ENCODE results near the gene PAIP1. TPM values are rescaled to one million over a fixed set of nuclear protein-coding genes. Genes with fewer than 3 reads are reported as not detected.

PAIP1 gene
- 35.1 and 38.3 TPM in 2 replicates for total RNA-seq

GRCh38 chr5:43556857-43557542 is at the start of gene PAIP1:
PAIP1 (minus strand) TSS chr5:43557077; CDS start chr5:43556846, 231 bp downstream.
- Mint-ChIP-seq H3K27me3 (no peaks in the 10 kb centered on the region), H3K27ac (peak within 1 kb of the TSS; percentile 94), H3K4me3 (peak within 1 kb of the TSS; percentile 89), H3K9me3 (no peaks in the 10 kb centered on the region), H3K36me3 (ENCODE audit: low read depth) (peaks cover 8% of the 10 kb centered on the region), H3K4me1 (peaks cover 21% of the 10 kb centered on the region)
- ATAC-seq (ENCODE audit: low read depth) (peak; percentile 93), DNase-seq (peak; percentile 90)
- intact Hi-C loops (cut with micrococcal nuclease) = loop anchor here (1.0 to 5.0 kb wide), 11 partner anchors 42 to 1653 kb away; partner anchors contain the start of genes C5orf34, FBXO4, HMGCS1 and NIM1K
- TF ChIP-seq, protein P1, sequence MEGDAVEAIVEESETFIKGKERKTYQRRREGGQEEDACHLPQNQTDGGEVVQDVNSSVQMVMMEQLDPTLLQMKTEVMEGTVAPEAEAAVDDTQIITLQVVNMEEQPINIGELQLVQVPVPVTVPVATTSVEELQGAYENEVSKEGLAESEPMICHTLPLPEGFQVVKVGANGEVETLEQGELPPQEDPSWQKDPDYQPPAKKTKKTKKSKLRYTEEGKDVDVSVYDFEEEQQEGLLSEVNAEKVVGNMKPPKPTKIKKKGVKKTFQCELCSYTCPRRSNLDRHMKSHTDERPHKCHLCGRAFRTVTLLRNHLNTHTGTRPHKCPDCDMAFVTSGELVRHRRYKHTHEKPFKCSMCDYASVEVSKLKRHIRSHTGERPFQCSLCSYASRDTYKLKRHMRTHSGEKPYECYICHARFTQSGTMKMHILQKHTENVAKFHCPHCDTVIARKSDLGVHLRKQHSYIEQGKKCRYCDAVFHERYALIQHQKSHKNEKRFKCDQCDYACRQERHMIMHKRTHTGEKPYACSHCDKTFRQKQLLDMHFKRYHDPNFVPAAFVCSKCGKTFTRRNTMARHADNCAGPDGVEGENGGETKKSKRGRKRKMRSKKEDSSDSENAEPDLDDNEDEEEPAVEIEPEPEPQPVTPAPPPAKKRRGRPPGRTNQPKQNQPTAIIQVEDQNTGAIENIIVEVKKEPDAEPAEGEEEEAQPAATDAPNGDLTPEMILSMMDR (IDR thresholded peaks at IDR 0.05) = peak; percentile 41
- ChIA-PET CTCF (interaction anchor here (0.7 to 3.3 kb wide), 2 partner anchors 46 to 73 kb away, joined by 3 to 19 read pairs; partner anchors contain the start of genes NNT and TMEM267), POLR2A (interaction anchor here (0.6 to 4.4 kb wide), 7 partner anchors 42 to 608 kb away, joined by 3 to 59 read pairs (median 9); partner anchors contain the start of genes C5orf34, NNT, TMEM267 and ZNF131)

GRCh38 chr5:43606351-43606750 is 49.5 kb upstream of the PAIP1 start:
- no peak for ATAC-seq (ENCODE audit: low read depth)
- H3K9me3 Mint-ChIP-seq = no peaks in the 10 kb centered on the region
- H3K27me3 Mint-ChIP-seq = no peaks in the 10 kb centered on the region
- H3K4me3 Mint-ChIP-seq = no peak overlapping the region
- no peak for DNase-seq
- H3K27ac Mint-ChIP-seq = no peak overlapping the region
- TF ChIP-seq, protein P1 (IDR thresholded peaks at IDR 0.05) = no peak
- intact Hi-C loops (cut with micrococcal nuclease) = no loop called here
- ChIA-PET POLR2A (interaction anchor here (0.6 to 1.6 kb wide), 2 partner anchors 86 to 122 kb away, joined by 3 to 10 read pairs; no protein-coding TSS in a partner anchor), CTCF (no interaction called here)
- H3K4me1 Mint-ChIP-seq = peaks cover 40% of the 10 kb centered on the region
- peaks cover 53% of the 10 kb centered on the region for H3K36me3 Mint-ChIP-seq (ENCODE audit: low read depth)

DNA sequence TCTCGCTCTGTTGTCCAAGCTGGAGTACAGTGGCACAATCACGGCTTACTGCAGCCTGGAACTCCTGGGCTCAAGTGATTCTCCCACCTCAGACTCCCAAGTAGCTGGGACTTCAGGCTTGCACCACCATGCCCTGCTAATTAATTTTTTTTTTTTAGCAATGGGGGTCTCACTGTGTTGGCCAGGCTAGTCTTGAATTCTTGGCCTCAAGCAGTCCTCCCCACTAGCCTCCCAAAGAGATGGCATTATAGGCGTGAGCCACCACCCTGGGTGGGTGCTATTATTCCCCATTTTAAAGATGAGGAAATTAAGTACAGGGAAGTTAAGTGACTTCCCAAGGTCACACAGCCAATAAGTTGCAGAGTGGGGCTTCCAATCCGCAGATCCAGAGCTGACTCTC is 47.8 kb upstream of the PAIP1 start:
- ChIA-PET POLR2A (interaction anchor here (2.5 to 3.6 kb wide), 2 partner anchors 48 to 612 kb away, joined by 10 to 29 read pairs; partner anchors contain the start of gene PAIP1), CTCF (interaction anchor here (3.3 kb wide), 1 partner anchor 26 kb away, joined by 11 read pairs; no protein-coding TSS in a partner anchor)
- TF ChIP-seq, protein P1 (IDR thresholded peaks at IDR 0.05) = no peak
- H3K27me3 Mint-ChIP-seq = no peaks in the 10 kb centered on the region
- H3K4me3 Mint-ChIP-seq = no peak overlapping the region
- H3K36me3 Mint-ChIP-seq (ENCODE audit: low read depth) = peaks cover 41% of the 10 kb centered on the region
- intact Hi-C loops (cut with micrococcal nuclease) = loop anchor here (5.0 kb wide), 3 partner anchors 207 to 612 kb away; no protein-coding TSS in a partner anchor
- H3K4me1 Mint-ChIP-seq = peaks cover 44% of the 10 kb centered on the region
- H3K27ac Mint-ChIP-seq = peak overlapping the region; percentile 93
- H3K9me3 Mint-ChIP-seq = no peaks in the 10 kb centered on the region
- ATAC-seq (ENCODE audit: low read depth) = no peak
- no peak for DNase-seq

DNA sequence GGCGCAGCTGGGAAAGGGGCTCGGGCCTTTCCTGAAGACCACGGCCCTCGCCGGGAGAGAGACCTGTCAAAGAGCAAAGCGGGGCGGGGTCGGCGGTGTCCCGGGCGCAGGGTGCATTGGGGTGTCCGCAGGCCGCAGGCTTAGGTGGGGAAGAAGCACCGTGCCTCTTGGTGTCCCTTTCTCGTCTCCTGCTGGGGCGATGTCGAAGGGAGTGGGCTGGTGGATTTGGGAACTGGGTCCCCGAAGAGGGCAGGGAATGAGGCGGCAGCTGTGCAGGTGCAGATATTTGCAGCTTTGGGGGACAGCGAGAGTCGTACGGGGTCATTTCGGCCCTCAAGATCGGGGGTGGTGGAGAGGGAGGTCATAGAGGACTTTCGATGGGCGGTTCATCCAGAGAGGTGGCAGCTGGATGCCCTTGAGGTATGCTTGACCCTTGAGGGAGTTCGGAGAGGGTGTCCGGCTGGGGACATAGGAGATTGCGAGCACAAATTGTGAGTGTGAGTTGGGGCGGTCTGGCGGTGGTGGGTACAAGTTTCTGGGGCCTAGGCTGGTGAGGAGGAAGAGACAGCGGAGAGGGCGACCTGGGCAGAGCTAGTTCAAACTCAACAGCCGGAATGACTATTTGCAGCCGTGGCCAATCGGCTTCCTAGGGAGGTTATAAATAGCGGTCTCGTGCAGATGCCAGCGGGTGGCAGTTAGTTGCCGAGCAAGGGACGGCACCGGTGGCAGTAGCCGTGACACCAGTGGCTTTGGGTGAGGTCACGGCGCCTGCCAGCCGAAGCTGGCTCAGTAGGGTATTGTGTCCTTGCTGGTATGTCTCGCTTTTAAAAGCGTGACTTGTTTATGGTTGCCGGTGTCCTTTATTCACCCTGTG is 46.7 kb upstream of the PAIP1 start:
- Mint-ChIP-seq H3K27me3 (no peaks in the 10 kb centered on the region), H3K36me3 (ENCODE audit: low read depth) (peaks cover 33% of the 10 kb centered on the region), H3K4me3 (peak overlapping the region; percentile 95), H3K4me1 (peaks cover 42% of the 10 kb centered on the region), H3K27ac (peak overlapping the region; percentile 93), H3K9me3 (no peaks in the 10 kb centered on the region)
- DNase-seq (peak; percentile 66), ATAC-seq (ENCODE audit: low read depth) (peak; percentile 77)
- intact Hi-C loops (cut with micrococcal nuclease) = loop anchor here (1.0 to 5.0 kb wide), 10 partner anchors 47 to 1699 kb away; partner anchors contain the start of genes C5orf34, HMGCS1, RIMOC1 and TMEM267
- POLR2A ChIA-PET = interaction anchor here (0.6 to 3.6 kb wide), 18 partner anchors 8 to 1700 kb away, joined by 3 to 86 read pairs (median 8); partner anchors contain the start of genes C5orf34, HMGCS1, PAIP1 and RIMOC1
- TF ChIP-seq, protein P1 (IDR thresholded peaks at IDR 0.05) = no peak
- CTCF ChIA-PET = interaction anchor here (0.6 to 3.3 kb wide), 5 partner anchors 28 to 120 kb away, joined by 3 to 11 read pairs (median 3); partner anchors contain the start of genes C5orf34 and TMEM267

Data from activated B cell treated with CpG ODN at 0.5 μM for 24 hours (primary cell).